ENCODE results near the gene FOXQ1. TPM values are rescaled to one million over a fixed set of nuclear protein-coding genes. Genes with fewer than 3 reads are reported as not detected.
"Not testable (repeated sequence)": the region's sequence is repeated elsewhere in the genome, so short reads cannot be mapped to it uniquely, and the experiment has no call there.

FOXQ1 gene
- polyA plus RNA-seq, 3 donors: 8.1 to 10.9 (median 10.0) TPM

DNA sequence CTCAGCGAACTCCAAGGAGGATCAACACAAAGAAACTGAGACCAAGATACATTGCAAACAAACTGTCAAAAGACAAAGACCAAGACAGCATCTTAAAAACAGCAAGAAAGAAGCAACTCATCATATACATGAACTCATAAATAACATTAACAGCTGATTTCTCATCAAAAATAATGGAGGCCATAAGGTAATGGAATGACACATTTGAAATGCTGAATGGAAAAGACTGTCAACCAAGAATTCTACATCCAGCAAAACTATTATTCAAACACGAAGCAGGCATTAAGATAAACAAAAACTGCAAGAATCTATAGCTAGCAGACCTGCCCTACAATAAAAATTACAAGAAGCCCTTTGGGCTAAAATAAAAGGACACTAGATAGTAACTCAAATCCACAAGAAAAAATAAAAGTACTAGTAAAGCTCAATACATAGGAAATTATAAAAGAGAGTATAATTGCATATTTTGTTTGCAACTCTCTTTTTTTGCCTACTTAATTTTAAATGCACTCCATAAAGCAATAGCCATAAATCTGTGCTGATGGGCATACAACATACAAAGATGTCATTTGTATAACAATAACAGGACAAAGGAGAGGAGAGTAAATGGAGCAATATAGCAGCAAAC, 39.6 kb downstream of the FOXQ1 start:
- DNase-seq (ENCODE audit: low read depth in 3 of 3, low spot score in 2 of 3): no peak

DNA sequence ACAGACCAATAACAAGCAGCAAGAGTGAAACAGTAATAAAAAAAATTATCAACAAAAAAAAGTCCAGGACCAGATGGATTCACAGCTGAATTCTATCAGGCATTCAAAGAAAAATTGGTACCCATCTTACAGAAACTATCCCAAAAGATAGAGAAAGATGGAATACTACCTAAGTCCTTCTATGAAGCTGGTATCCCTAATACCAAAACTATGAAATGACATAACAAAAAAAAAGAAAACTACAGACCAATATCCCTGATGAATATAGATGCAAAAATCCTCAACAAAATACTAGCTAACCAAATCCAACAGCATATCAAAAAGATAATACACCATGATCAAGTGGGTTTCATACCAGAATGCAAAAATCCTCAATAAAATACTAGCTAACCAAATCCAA, 43.2 kb downstream of the FOXQ1 start:
- DNase-seq (ENCODE audit: low read depth in 3 of 3, low spot score in 2 of 3): not testable (repeated sequence)

GRCh38 chr6:1361717-1362116, 49.8 kb downstream of the FOXQ1 start:
- DNase-seq (ENCODE audit: low read depth in 3 of 3, low spot score in 2 of 3): not testable (repeated sequence)

DNA sequence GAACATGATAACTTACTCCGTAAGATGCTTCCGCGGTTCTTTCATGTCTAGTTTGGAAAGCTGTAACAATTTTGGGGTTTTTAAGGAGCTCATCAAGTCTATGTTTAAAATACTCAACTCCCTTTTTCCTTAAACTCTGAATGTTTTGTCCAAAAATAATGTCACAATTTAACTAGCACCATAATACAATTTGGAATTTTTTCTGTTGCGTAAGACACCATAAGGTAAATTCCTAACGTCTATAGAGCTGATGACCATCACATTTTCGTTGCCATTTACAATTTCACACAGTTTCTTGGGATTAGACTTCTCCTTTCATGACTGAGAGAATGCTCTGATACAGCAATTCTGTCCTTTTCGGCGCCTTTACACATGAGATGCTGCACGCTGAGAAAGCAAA, 50.7 kb downstream of the FOXQ1 start:
- no peak for DNase-seq (ENCODE audit: low read depth in 3 of 3, low spot score in 2 of 3)

- DNase-seq (ENCODE audit: low read depth in 3 of 3, low spot score in 2 of 3): no peak
Measured at GRCh38 chr6:1363298-1363697, 51.4 kb downstream of the FOXQ1 start.

- DNase-seq (ENCODE audit: low read depth in 3 of 3, low spot score in 2 of 3): no peak
Measured at GRCh38 chr6:1363729-1364572, 52.1 kb downstream of the FOXQ1 start.

Other genes with a start within 250 kb of the FOXQ1 start
- gene FOXF2, start 77.5 kb downstream of the FOXQ1 start, polyA plus RNA-seq (ENCODE audit: insufficient read length in 3 of 3): under 1 TPM in 2 of 3 donors, not detected in 1; 0.08 to 0.14 TPM

Measured in right renal cortex interstitium (tissue), 3 donors.